GM12872 (cell line): ENCODE data around the gene CTF1.

Experiments
- TF ChIP-seq, protein P1 (sequence below): IDR thresholded peaks from 3 replicates; pipeline ENCODE4 v1.5.1; 2011; ENCODE audit warnings: low read depth, mild to moderate bottlenecking, low read length, moderate library complexity; ENCODE audit not compliant: insufficient read depth

CTF1 gene

GRCh38 chr16:30867747-30868146 lies 28.7 kb upstream of the CTF1 start:
- TF ChIP-seq, protein P1, sequence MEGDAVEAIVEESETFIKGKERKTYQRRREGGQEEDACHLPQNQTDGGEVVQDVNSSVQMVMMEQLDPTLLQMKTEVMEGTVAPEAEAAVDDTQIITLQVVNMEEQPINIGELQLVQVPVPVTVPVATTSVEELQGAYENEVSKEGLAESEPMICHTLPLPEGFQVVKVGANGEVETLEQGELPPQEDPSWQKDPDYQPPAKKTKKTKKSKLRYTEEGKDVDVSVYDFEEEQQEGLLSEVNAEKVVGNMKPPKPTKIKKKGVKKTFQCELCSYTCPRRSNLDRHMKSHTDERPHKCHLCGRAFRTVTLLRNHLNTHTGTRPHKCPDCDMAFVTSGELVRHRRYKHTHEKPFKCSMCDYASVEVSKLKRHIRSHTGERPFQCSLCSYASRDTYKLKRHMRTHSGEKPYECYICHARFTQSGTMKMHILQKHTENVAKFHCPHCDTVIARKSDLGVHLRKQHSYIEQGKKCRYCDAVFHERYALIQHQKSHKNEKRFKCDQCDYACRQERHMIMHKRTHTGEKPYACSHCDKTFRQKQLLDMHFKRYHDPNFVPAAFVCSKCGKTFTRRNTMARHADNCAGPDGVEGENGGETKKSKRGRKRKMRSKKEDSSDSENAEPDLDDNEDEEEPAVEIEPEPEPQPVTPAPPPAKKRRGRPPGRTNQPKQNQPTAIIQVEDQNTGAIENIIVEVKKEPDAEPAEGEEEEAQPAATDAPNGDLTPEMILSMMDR, result peak; percentile 18; the same call in 1 of the 3 replicates

DNA sequence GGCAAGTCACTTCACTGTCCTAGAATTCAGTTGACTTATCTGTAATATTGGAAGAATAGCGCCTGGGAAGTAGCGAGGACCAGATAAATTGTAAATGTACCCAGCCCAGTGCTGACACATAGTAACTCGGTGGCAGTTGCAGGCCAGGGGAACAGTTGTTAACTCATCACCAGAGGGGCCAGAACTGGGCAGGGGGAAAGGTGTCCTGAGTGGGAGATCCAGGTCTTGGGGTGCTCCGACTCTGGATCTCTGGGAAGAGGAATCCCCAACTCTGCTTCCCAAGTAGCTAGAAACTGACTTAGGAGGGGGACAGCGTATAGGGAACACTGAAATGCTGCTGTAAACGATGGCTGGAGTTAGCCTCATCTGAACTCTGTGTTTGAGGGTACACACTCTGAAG lies 25.5 kb upstream of the CTF1 start:
- TF ChIP-seq, protein P1, result no peak

DNA sequence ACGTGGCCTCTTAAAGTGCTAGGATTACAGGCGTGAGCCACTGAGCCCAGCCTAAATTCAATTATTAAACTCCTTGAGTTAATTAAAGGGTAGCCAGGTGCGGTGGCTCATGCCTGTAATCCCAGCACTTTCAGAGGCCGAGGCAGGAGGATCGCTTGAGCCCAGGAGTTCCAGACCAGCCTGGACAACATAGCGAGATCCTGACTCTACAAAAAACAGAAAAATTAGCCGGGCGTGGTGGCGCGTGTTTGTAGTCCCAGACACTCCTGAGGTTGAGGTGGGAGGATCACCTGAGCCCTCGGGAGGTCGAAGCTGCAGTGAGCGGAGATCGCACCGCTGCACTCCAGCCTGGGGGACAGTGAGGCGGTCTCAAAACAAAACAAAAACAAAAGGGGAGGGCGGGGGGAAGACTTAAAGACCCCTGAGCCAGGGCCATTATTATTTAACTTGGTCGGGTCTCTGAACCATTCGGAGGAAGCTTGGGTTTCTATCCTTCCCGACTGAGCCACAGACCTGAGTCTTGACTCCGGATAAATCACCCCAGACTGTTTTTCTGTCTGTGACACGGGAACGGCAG lies 22.1 kb upstream of the CTF1 start:
- TF ChIP-seq, protein P1, result no peak

- TF ChIP-seq, protein P1, result 0 out of 3 replicates have a peak, but pooled peaks have one; percentile 11
Measured at GRCh38 chr16:30874821-30875717, 21.3 kb upstream of the CTF1 start.

DNA sequence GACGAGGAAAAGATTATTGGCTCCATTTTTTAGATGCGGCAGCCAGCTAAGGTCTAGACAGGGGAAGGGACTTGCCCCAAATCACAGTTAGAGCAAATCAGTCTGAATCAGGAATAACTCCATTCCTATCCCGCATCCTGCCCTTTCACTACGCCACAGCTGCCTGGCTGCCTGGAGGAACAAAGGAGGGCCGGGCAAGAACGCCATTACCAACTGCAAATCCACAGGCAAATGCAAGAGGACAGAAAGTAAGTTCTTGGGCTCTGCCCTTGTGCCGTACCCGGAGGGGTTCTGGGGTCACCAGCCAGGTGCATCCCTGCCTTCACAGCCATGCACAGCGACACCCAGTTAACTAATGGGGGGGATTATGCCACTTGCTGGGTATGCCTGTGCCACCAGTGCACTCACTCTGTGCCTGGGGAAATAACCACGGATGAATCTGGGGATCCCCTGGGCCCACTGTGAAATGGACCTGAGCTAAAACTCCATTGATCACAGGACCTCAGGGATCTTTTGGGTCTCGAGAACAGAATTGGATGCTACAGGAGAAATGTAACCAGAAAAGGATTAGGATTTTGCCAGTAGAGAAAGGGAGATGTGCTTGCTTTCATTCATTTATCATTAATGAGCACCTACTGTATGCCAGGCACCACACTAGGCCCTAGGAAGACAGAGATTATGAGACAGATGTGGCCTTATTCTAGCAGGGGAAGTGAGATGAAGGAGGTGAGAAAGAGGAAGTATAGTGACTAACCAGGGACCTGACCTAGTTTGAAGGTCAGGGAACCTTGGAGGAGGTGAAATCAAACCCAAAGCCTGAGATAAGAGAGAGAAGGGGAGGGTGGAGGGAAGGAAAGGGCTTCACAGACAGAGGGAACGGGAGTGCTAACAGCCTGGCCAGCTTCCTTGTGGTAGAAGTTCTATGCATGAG lies 20.3 kb upstream of the CTF1 start:
- TF ChIP-seq, protein P1, result no peak

GRCh38 chr16:30876867-30877266 lies 19.5 kb upstream of the CTF1 start:
- TF ChIP-seq, protein P1, result no peak
